Liver (tissue), 9 donors: Measurements from ENCODE around the gene CDON. TPM values are rescaled to one million over a fixed set of nuclear protein-coding genes. Genes with fewer than 3 reads are reported as not detected.

Source experiments
- DNase-seq: peaks from one replicate; pipeline ENCODE4 v3.0.0-alpha.2; 2017; ENCODE audit warnings: low spot score
- H3K27ac ChIP-seq, 2 donors: one replicate each; pipeline ENCODE4 v1.7.0; 2013; ENCODE audit warnings: inconsistent platforms in 2 of 2, low read length in 2 of 2, control low read depth in 1 of 2, low read depth in 1 of 2, mild to moderate bottlenecking in 1 of 2
- H3K27me3 ChIP-seq, 4 donors: one replicate each; pipeline versions ENCODE4 v1.6.1 to v1.7.0; 2013; ENCODE audit warnings: low read length in 3 of 4, inconsistent platforms in 1 of 4, mild to moderate bottlenecking in 1 of 4, moderate library complexity in 1 of 4; ENCODE audit not compliant: control insufficient read depth in 4 of 4, insufficient read depth in 4 of 4
- H3K36me3 ChIP-seq, 4 donors: one replicate each; pipeline versions ENCODE4 v1.6.1 to v1.7.0; 2013; ENCODE audit warnings: low read length in 3 of 4, mild to moderate bottlenecking in 3 of 4, low read depth in 1 of 4, moderate library complexity in 1 of 4; ENCODE audit not compliant: control insufficient read depth in 4 of 4, insufficient read depth in 3 of 4
- H3K4me1 ChIP-seq, 4 donors: one replicate each; pipeline versions ENCODE4 v1.6.1 to v1.7.0; 2013; ENCODE audit warnings: low read length in 3 of 4, mild to moderate bottlenecking in 3 of 4, moderate library complexity in 1 of 4; ENCODE audit not compliant: control insufficient read depth in 4 of 4, insufficient read depth in 4 of 4
- H3K4me3 ChIP-seq, 3 donors: one replicate each; pipeline versions ENCODE4 v1.6.1 to v1.7.0; 2013; ENCODE audit warnings: low read length in 3 of 3, control low read depth in 1 of 3, low read depth in 1 of 3, mild to moderate bottlenecking in 1 of 3
- H3K9ac ChIP-seq, 2 donors: one replicate each; pipeline ENCODE4 v1.7.0; 2013; ENCODE audit warnings: low read length in 2 of 2, mild to moderate bottlenecking in 2 of 2, moderate library complexity in 2 of 2, control low read depth in 1 of 2, low read depth in 1 of 2
- H3K9me3 ChIP-seq, 4 donors: one replicate each; pipeline versions ENCODE4 v1.6.1 to v1.7.0; 2013; ENCODE audit warnings: low read length in 3 of 4; ENCODE audit not compliant: control insufficient read depth in 4 of 4
- EGR1 ChIP-seq, 2 donors: IDR thresholded peaks; 2 replicates each; pipeline ENCODE4 v1.6.1; 2016 to 2018; ENCODE audit warnings: antibody characterized with exemption in 2 of 2, low read depth in 2 of 2
- FOXA1 ChIP-seq: IDR thresholded peaks from 2 replicates; pipeline ENCODE4 v1.6.1; 2016; ENCODE audit warnings: antibody characterized with exemption
- FOXA2 ChIP-seq: IDR thresholded peaks from 2 replicates; pipeline ENCODE4 v1.6.1; 2016; ENCODE audit warnings: antibody characterized with exemption
- GABPA ChIP-seq, 2 donors: IDR thresholded peaks in 1 of 2; conservative IDR thresholded peaks in 1 of 2; 2 replicates each; pipeline ENCODE4 v1.6.1; 2016; ENCODE audit warnings: antibody characterized with exemption in 2 of 2, mild to moderate bottlenecking in 1 of 2, moderate library complexity in 1 of 2
- HNF4A ChIP-seq, 2 donors: conservative IDR thresholded peaks; 2 replicates each; pipeline ENCODE4 v1.6.1; 2016; ENCODE audit warnings: antibody characterized with exemption in 2 of 2, mild to moderate bottlenecking in 2 of 2
- HNF4G ChIP-seq: IDR thresholded peaks from 2 replicates; pipeline ENCODE4 v1.6.1; 2016; ENCODE audit warnings: antibody characterized with exemption
- JUND ChIP-seq, 2 donors: IDR thresholded peaks; 2 replicates each; pipeline ENCODE4 v1.6.1; 2016; ENCODE audit warnings: antibody characterized with exemption in 2 of 2
- NR2F2 ChIP-seq: IDR thresholded peaks from 2 replicates; pipeline ENCODE4 v1.6.1; 2016; ENCODE audit warnings: antibody characterized with exemption
- RAD21 ChIP-seq, 2 donors: IDR thresholded peaks; 2 replicates each; pipeline ENCODE4 v1.6.1; 2016; ENCODE audit warnings: antibody characterized with exemption in 2 of 2, mild to moderate bottlenecking in 2 of 2
- RXRA ChIP-seq, 2 donors: IDR thresholded peaks; 2 replicates each; pipeline ENCODE4 v1.6.1; 2017 to 2018; ENCODE audit warnings: antibody characterized with exemption in 2 of 2, mild to moderate bottlenecking in 1 of 2
- SP1 ChIP-seq: IDR thresholded peaks from 2 replicates; pipeline ENCODE4 v1.6.1; 2018; ENCODE audit warnings: antibody characterized with exemption, mild to moderate bottlenecking
- TAF1 ChIP-seq: conservative IDR thresholded peaks from 2 replicates; pipeline ENCODE4 v1.6.1; 2016; ENCODE audit warnings: antibody characterized with exemption, mild to moderate bottlenecking
- YY1 ChIP-seq: IDR thresholded peaks from 2 replicates; pipeline ENCODE4 v1.6.1; 2016; ENCODE audit warnings: antibody characterized with exemption, mild to moderate bottlenecking
- WGBS: extraction: QIAGEN DNeasy Blood & Tissue Kit; methylation state at CpG from one replicate; pipeline ENCODE4 v1.1.7; 2013; 5-methylcytosine and 5-hydroxymethylcytosine counted together
- polyA plus RNA-seq, 2 donors: library from polyadenylated mRNA; stranded (reverse) in 1 of 2; unstranded in 1 of 2; fragments of 200-250 nt in 1 of 2; fragments of >200 nt in 1 of 2; fragmentation: Nextera tagmentation in 1 of 2; extraction: Ambion mirVana in 1 of 2; gene quantifications; one replicate each; pipeline versions ENCODE4 v1.2.1 to v1.2.3, GENCODE V29; 2013 to 2015
- total RNA-seq, 2 donors: library from RNA; depleted of rRNA; stranded (reverse); fragments of >200 nt; gene quantifications; one replicate each; pipeline ENCODE4 v1.2.3, GENCODE V29; 2014
- TF ChIP-seq, protein P1 (sequence below): IDR thresholded peaks from 2 replicates; pipeline ENCODE4 v1.6.1; 2016; ENCODE audit warnings: antibody characterized with exemption
- TF ChIP-seq, protein P2 (sequence below): IDR thresholded peaks from 2 replicates; pipeline ENCODE4 v1.6.1; 2016; ENCODE audit warnings: antibody characterized with exemption
- TF ChIP-seq, protein P3 (sequence below): fragments of 150-350 bp; IDR thresholded peaks from 2 replicates; pipeline ENCODE4 v1.5.1; 2017; ENCODE audit warnings: improper control_type of control experiment, low read depth, low read length; ENCODE audit not compliant: missing input control
- TF ChIP-seq, protein P4 (sequence below): IDR thresholded peaks from 2 replicates; pipeline ENCODE4 v1.6.1; 2016; ENCODE audit warnings: antibody characterized with exemption
- TF ChIP-seq, protein P5 (sequence below): IDR thresholded peaks from 2 replicates; pipeline ENCODE4 v1.6.1; 2016; ENCODE audit warnings: antibody characterized with exemption, mild to moderate bottlenecking
- donor health status: healthy.
- donor health status: healthy.
- donor health status: healthy.
- donor health status: healthy.
- donor health status: healthy.

The CDON gene
- total and polyA plus RNA-seq, 4 donors, result 0.69 to 7.4 (median 3.9) TPM

DNA sequence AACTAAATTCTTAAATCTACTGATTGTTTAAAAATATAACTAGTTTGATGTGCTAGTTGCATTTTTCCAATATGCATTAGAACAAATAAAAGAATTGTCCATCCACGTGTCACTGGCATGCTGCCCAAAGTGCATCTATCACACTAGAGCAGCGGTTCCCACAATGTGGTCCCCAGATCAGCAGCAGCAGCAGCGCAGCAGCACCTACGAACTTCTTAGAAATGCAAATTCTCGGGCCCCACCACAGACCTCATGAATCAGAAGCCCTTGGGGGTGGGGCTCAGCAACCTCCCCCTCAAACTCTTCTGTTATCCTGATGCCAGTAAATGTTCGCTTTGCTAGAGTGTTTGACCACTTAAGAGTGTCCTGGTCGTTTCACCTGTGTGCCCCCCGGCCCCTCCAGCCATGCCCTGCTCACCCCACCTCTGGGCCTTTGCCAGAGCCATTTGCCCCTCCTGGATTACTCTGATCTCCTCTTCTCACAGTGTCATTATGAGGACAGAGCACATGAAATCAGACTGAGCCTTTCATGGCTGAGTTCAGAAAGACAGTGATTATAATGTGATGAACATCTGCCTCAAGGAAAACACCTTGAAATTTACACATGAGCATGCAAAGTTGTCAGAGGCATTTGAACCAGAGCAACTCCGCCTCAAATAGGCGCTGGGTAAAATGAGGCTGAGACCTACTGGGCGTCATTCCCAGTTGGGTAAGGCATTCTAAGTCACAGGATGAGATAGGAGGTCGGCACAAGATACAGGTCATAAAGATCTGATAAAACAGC lies 129.4 kb downstream of the CDON start:
- Histone ChIP-seq H3K4me3 (no peak overlapping the region), H3K36me3 (no peaks in the 10 kb centered on the region), H3K4me1 (no peaks in the 10 kb centered on the region), H3K9me3 (no peaks in the 10 kb centered on the region), H3K27ac (no peak overlapping the region), H3K9ac (no peak overlapping the region), H3K27me3 (no peaks in the 10 kb centered on the region)
- DNase-seq, result peak; percentile 25
- 74% methylated on average over 12 of the region's 12 CpGs for WGBS
- TF ChIP-seq, protein P1, sequence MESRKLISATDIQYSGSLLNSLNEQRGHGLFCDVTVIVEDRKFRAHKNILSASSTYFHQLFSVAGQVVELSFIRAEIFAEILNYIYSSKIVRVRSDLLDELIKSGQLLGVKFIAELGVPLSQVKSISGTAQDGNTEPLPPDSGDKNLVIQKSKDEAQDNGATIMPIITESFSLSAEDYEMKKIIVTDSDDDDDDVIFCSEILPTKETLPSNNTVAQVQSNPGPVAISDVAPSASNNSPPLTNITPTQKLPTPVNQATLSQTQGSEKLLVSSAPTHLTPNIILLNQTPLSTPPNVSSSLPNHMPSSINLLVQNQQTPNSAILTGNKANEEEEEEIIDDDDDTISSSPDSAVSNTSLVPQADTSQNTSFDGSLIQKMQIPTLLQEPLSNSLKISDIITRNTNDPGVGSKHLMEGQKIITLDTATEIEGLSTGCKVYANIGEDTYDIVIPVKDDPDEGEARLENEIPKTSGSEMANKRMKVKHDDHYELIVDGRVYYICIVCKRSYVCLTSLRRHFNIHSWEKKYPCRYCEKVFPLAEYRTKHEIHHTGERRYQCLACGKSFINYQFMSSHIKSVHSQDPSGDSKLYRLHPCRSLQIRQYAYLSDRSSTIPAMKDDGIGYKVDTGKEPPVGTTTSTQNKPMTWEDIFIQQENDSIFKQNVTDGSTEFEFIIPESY, result no peak
- TF ChIP-seq HNF4A (conservative IDR thresholded peaks at IDR 0.05) (no peak), SP1 (no peak), FOXA1 (no peak), TAF1 (no peak), RXRA (IDR thresholded peaks at IDR 0.05) (no peak), EGR1 (IDR thresholded peaks at IDR 0.05; ENCODE audit: low read depth in 2 of 2) (no peak)

DNA sequence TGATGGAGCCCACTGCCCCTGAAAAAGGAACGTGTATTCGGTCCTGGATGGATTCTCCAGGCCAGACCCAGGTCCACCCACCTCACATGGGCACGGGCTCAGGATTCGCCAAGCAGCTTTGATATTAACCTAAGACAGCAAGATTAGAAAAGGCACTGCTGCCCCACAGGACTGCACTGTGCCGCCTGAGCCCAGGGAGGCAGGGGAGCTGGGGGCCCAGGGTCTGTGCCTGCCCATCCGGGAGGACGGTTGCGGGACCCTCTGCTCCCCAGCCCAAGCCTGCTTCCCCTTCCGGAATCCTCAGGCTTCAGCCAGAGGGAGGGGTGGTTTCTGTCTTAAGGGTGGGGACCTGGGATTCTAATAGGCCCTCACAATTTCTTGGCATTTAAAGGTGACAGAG lies 130.4 kb downstream of the CDON start:
- H3K4me3 ChIP-seq, result no peak overlapping the region
- no peaks in the 10 kb centered on the region for H3K9me3 ChIP-seq
- H3K9ac ChIP-seq, result no peak overlapping the region
- WGBS, result 93% methylated on average over 9 of the region's 9 CpGs
- DNase-seq, result no peak
- TF ChIP-seq YY1 (no peak), JUND (IDR thresholded peaks at IDR 0.05) (no peak), RAD21 (IDR thresholded peaks at IDR 0.05) (no peak), NR2F2 (no peak), FOXA2 (no peak), FOXA1 (no peak), TAF1 (no peak), GABPA (IDR thresholded peaks at IDR 0.05 in 1 of 2, conservative IDR thresholded peaks at IDR 0.05 in 1 of 2) (no peak), SP1 (no peak), RXRA (IDR thresholded peaks at IDR 0.05) (no peak), HNF4G (no peak), HNF4A (conservative IDR thresholded peaks at IDR 0.05) (no peak), EGR1 (IDR thresholded peaks at IDR 0.05; ENCODE audit: low read depth in 2 of 2) (no peak)
- TF ChIP-seq, protein P2, sequence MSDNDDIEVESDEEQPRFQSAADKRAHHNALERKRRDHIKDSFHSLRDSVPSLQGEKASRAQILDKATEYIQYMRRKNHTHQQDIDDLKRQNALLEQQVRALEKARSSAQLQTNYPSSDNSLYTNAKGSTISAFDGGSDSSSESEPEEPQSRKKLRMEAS, result no peak
- TF ChIP-seq, protein P3, sequence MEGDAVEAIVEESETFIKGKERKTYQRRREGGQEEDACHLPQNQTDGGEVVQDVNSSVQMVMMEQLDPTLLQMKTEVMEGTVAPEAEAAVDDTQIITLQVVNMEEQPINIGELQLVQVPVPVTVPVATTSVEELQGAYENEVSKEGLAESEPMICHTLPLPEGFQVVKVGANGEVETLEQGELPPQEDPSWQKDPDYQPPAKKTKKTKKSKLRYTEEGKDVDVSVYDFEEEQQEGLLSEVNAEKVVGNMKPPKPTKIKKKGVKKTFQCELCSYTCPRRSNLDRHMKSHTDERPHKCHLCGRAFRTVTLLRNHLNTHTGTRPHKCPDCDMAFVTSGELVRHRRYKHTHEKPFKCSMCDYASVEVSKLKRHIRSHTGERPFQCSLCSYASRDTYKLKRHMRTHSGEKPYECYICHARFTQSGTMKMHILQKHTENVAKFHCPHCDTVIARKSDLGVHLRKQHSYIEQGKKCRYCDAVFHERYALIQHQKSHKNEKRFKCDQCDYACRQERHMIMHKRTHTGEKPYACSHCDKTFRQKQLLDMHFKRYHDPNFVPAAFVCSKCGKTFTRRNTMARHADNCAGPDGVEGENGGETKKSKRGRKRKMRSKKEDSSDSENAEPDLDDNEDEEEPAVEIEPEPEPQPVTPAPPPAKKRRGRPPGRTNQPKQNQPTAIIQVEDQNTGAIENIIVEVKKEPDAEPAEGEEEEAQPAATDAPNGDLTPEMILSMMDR, result no peak
- TF ChIP-seq, protein P1, result no peak
- TF ChIP-seq, protein P4, sequence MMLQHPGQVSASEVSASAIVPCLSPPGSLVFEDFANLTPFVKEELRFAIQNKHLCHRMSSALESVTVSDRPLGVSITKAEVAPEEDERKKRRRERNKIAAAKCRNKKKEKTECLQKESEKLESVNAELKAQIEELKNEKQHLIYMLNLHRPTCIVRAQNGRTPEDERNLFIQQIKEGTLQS, result no peak
- TF ChIP-seq, protein P5, sequence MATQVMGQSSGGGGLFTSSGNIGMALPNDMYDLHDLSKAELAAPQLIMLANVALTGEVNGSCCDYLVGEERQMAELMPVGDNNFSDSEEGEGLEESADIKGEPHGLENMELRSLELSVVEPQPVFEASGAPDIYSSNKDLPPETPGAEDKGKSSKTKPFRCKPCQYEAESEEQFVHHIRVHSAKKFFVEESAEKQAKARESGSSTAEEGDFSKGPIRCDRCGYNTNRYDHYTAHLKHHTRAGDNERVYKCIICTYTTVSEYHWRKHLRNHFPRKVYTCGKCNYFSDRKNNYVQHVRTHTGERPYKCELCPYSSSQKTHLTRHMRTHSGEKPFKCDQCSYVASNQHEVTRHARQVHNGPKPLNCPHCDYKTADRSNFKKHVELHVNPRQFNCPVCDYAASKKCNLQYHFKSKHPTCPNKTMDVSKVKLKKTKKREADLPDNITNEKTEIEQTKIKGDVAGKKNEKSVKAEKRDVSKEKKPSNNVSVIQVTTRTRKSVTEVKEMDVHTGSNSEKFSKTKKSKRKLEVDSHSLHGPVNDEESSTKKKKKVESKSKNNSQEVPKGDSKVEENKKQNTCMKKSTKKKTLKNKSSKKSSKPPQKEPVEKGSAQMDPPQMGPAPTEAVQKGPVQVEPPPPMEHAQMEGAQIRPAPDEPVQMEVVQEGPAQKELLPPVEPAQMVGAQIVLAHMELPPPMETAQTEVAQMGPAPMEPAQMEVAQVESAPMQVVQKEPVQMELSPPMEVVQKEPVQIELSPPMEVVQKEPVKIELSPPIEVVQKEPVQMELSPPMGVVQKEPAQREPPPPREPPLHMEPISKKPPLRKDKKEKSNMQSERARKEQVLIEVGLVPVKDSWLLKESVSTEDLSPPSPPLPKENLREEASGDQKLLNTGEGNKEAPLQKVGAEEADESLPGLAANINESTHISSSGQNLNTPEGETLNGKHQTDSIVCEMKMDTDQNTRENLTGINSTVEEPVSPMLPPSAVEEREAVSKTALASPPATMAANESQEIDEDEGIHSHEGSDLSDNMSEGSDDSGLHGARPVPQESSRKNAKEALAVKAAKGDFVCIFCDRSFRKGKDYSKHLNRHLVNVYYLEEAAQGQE, result no peak
- no peaks in the 10 kb centered on the region for H3K27me3 ChIP-seq
- no peaks in the 10 kb centered on the region for H3K4me1 ChIP-seq
- no peak overlapping the region for H3K27ac ChIP-seq
- no peaks in the 10 kb centered on the region for H3K36me3 ChIP-seq
